Fibroblast of mammary gland (primary cell): ENCODE measurements around the gene ADCYAP1R1.

Source experiments
- DNase-seq: peaks from one replicate; pipeline ENCODE4 v3.0.0-alpha.2; 2010; ENCODE audit warnings: low read depth
- H3K4me3 ChIP-seq: 2 replicates; pipeline ENCODE4 v1.5.1; 2011; ENCODE audit warnings: low read depth, mild to moderate bottlenecking, low read length, moderate library complexity; ENCODE audit not compliant: control insufficient read depth
- CTCF ChIP-seq: conservative IDR thresholded peaks from 2 replicates; pipeline ENCODE4 v1.5.1; 2011; ENCODE audit warnings: low read depth, low read length, inconsistent platforms; ENCODE audit not compliant: control insufficient read depth, insufficient read depth

Gene ADCYAP1R1

GRCh38 chr7:31091924-31092434 is 39.9 kb downstream of the ADCYAP1R1 start:
- TF ChIP-seq CTCF = no peak
- H3K4me3 ChIP-seq = no peak overlapping the region
- DNase-seq = no peak

GRCh38 chr7:31092606-31093005 is 40.5 kb downstream of the ADCYAP1R1 start:
- no peak overlapping the region for H3K4me3 ChIP-seq
- no peak for DNase-seq
- no peak for TF ChIP-seq CTCF

- no peak for DNase-seq
- H3K4me3 ChIP-seq = no peak overlapping the region
- TF ChIP-seq CTCF = no peak
These were observed 41.2 kb downstream of the ADCYAP1R1 start for GRCh38 chr7:31093282-31093681.

- no peak overlapping the region for H3K4me3 ChIP-seq
- TF ChIP-seq CTCF = no peak
- no peak for DNase-seq
These were observed 42.2 kb downstream of the ADCYAP1R1 start for GRCh38 chr7:31094271-31094670.

GRCh38 chr7:31095286-31096197 is 43.4 kb downstream of the ADCYAP1R1 start:
- TF ChIP-seq CTCF = no peak
- no peak for DNase-seq
- no peak overlapping the region for H3K4me3 ChIP-seq

GRCh38 chr7:31096198-31096876 is 44.2 kb downstream of the ADCYAP1R1 start:
- no peak overlapping the region for H3K4me3 ChIP-seq
- no peak for DNase-seq
- TF ChIP-seq CTCF = no peak
